Loucy (cell line): ENCODE results near the gene EMC10.
"Not testable (repeated sequence)": the region's sequence is repeated elsewhere in the genome, so short reads cannot be mapped to it uniquely, and the experiment has no call there.

ENCODE experiments used
- H2AFZ ChIP-seq: fragments of 200-600 bp; sonication (generic); 2 replicates; pipeline ENCODE4 v1.6.0; 2016; ENCODE audit warnings: antibody characterized with exemption, mild to moderate bottlenecking, low read length, moderate library complexity
- H3F3A ChIP-seq: fragments of 200-600 bp; 2 replicates; pipeline ENCODE4 v1.6.0; 2016; ENCODE audit warnings: antibody characterized with exemption, low read depth, mild to moderate bottlenecking
- H3K27me3 ChIP-seq: fragments of 200-600 bp; sonication (generic); 2 replicates; pipeline ENCODE4 v1.6.1; 2014; ENCODE audit warnings: low read length, mild to moderate bottlenecking; ENCODE audit not compliant: insufficient read depth, poor library complexity, severe bottlenecking
- H3K36me3 ChIP-seq: fragments of 200-600 bp; sonication (generic); 2 replicates; pipeline ENCODE4 v1.6.1; 2016; ENCODE audit warnings: low read length; ENCODE audit not compliant: insufficient read depth
- H3K4me1 ChIP-seq: fragments of 200-600 bp; sonication (generic); 2 replicates; pipeline ENCODE4 v1.5.1; 2014; ENCODE audit warnings: low read length, mild to moderate bottlenecking; ENCODE audit not compliant: insufficient read depth, poor library complexity, severe bottlenecking
- H3K4me2 ChIP-seq: fragments of 200-600 bp; sonication (generic); 2 replicates; pipeline ENCODE4 v1.6.0; 2014; ENCODE audit warnings: antibody characterized with exemption, low read length, low read depth, mild to moderate bottlenecking; ENCODE audit not compliant: poor library complexity, severe bottlenecking
- H3K4me3 ChIP-seq: fragments of 200-600 bp; sonication (generic); 2 replicates; pipeline ENCODE4 v1.5.1; 2014; ENCODE audit warnings: low read length, mild to moderate bottlenecking, mixed read lengths; ENCODE audit not compliant: poor library complexity, severe bottlenecking
- H3K79me2 ChIP-seq: fragments of 200-600 bp; sonication (generic); 2 replicates; pipeline ENCODE4 v1.6.1; 2014; ENCODE audit warnings: low read length; ENCODE audit not compliant: insufficient read depth
- H3K9ac ChIP-seq: fragments of 200-600 bp; sonication (generic); 2 replicates; pipeline ENCODE4 v1.6.0; 2014; ENCODE audit warnings: mild to moderate bottlenecking, low read depth, low read length, moderate library complexity; ENCODE audit not compliant: poor library complexity, severe bottlenecking
- H3K9me2 ChIP-seq: fragments of 200-600 bp; sonication (generic); replicated peaks from 2 replicates; pipeline ENCODE4 v1.6.1; 2016; ENCODE audit warnings: low read depth, low read length, mixed read lengths
- H3K9me3 ChIP-seq: fragments of 200-600 bp; sonication (generic); 2 replicates; pipeline ENCODE4 v1.6.1; 2014; ENCODE audit warnings: mild to moderate bottlenecking, antibody characterized with exemption, low read length, low read depth; ENCODE audit not compliant: insufficient read depth
- H4K20me1 ChIP-seq: fragments of 200-600 bp; sonication (generic); 2 replicates; pipeline ENCODE4 v1.6.0; 2014; ENCODE audit warnings: antibody characterized with exemption, low read length, mild to moderate bottlenecking; ENCODE audit not compliant: insufficient read depth, poor library complexity, severe bottlenecking
- EZH2phosphoT487 ChIP-seq: fragments of 200-600 bp; IDR thresholded peaks from 2 replicates; pipeline ENCODE4 v1.6.1; 2018; ENCODE audit warnings: antibody characterized with exemption, mild to moderate bottlenecking, moderate library complexity, borderline replicate concordance
- TF ChIP-seq, protein P1 (sequence below): fragments of 200-600 bp; sonication (generic); conservative IDR thresholded peaks from 2 replicates; pipeline ENCODE4 v1.5.1; 2014; ENCODE audit warnings: mild to moderate bottlenecking, antibody characterized with exemption, low read length

EMC10 gene

GRCh38 chr19:50466706-50467039 is 9.6 kb upstream of the EMC10 start:
- H3K4me1 ChIP-seq = no peaks in the 10 kb centered on the region
- H4K20me1 ChIP-seq = no peaks in the 10 kb centered on the region
- no peak overlapping the region for H3K4me2 ChIP-seq
- no peaks in the 10 kb centered on the region for H3K79me2 ChIP-seq
- H3K36me3 ChIP-seq = no peaks in the 10 kb centered on the region
- H3K9me2 ChIP-seq = no peaks in the 10 kb centered on the region
- no peaks in the 10 kb centered on the region for H3F3A ChIP-seq
- no peak overlapping the region for H3K9ac ChIP-seq
- H2AFZ ChIP-seq = no peak overlapping the region
- H3K9me3 ChIP-seq = no peaks in the 10 kb centered on the region
- H3K27me3 ChIP-seq = no peaks in the 10 kb centered on the region
- H3K4me3 ChIP-seq = no peak overlapping the region
- TF ChIP-seq, protein P1, sequence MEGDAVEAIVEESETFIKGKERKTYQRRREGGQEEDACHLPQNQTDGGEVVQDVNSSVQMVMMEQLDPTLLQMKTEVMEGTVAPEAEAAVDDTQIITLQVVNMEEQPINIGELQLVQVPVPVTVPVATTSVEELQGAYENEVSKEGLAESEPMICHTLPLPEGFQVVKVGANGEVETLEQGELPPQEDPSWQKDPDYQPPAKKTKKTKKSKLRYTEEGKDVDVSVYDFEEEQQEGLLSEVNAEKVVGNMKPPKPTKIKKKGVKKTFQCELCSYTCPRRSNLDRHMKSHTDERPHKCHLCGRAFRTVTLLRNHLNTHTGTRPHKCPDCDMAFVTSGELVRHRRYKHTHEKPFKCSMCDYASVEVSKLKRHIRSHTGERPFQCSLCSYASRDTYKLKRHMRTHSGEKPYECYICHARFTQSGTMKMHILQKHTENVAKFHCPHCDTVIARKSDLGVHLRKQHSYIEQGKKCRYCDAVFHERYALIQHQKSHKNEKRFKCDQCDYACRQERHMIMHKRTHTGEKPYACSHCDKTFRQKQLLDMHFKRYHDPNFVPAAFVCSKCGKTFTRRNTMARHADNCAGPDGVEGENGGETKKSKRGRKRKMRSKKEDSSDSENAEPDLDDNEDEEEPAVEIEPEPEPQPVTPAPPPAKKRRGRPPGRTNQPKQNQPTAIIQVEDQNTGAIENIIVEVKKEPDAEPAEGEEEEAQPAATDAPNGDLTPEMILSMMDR = no peak
- TF ChIP-seq EZH2phosphoT487 = no peak

DNA sequence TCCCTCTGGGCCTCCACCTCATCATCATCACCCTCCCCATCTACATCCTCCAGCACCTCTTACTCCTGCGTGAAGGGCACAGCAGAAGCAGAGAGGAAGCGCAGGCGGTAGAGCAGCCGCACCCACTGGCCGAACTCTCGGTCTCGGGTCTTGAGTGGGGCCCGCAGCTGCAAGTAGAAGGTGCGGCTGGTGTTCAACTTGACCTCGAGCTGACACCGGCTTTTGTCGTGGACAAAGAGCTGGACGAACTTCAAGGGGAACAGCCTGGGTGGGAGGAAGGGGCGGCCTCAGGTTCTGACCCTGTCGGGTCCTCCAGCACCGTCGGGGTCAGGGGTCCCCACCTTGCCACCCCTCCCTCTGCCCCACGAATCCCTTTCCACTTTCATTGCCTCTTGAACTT is 8.7 kb upstream of the EMC10 start:
- Histone ChIP-seq H3K4me3 (no peak overlapping the region), H3F3A (no peaks in the 10 kb centered on the region), H3K4me1 (no peaks in the 10 kb centered on the region), H3K9me3 (no peaks in the 10 kb centered on the region), H4K20me1 (no peaks in the 10 kb centered on the region), H3K9me2 (no peaks in the 10 kb centered on the region), H3K36me3 (no peaks in the 10 kb centered on the region), H3K79me2 (no peaks in the 10 kb centered on the region), H2AFZ (no peak overlapping the region), H3K4me2 (no peak overlapping the region), H3K27me3 (no peaks in the 10 kb centered on the region), H3K9ac (no peak overlapping the region)
- TF ChIP-seq, protein P1 = no peak
- no peak for TF ChIP-seq EZH2phosphoT487

GRCh38 chr19:50468818-50469217 is 7.5 kb upstream of the EMC10 start:
- Histone ChIP-seq H3K9ac (no peak overlapping the region), H2AFZ (no peak overlapping the region), H3K36me3 (no peaks in the 10 kb centered on the region), H3K4me1 (no peaks in the 10 kb centered on the region), H3K27me3 (no peaks in the 10 kb centered on the region), H3K4me3 (no peak overlapping the region), H3K9me3 (no peaks in the 10 kb centered on the region), H4K20me1 (no peaks in the 10 kb centered on the region), H3K9me2 (no peaks in the 10 kb centered on the region), H3F3A (no peaks in the 10 kb centered on the region), H3K4me2 (no peak overlapping the region), H3K79me2 (no peaks in the 10 kb centered on the region)
- TF ChIP-seq, protein P1 = no peak
- no peak for TF ChIP-seq EZH2phosphoT487

- H3K79me2 ChIP-seq, H4K20me1 ChIP-seq, H3K36me3 ChIP-seq, H2AFZ ChIP-seq, H3K4me1 ChIP-seq, H3K9me2 ChIP-seq, H3K4me3 ChIP-seq, H3K4me2 ChIP-seq, H3K27me3 ChIP-seq, H3K9me3 ChIP-seq, H3F3A ChIP-seq, H3K9ac ChIP-seq: not testable (repeated sequence)
These were observed 3.0 kb upstream of the EMC10 start for GRCh38 chr19:50473336-50473735.
